Activated CD4-positive, alpha-beta T cell treated with anti-CD3 and anti-CD28 coated beads, Interleukin-2, Interleukin-4, amounts not matched to agents 100 ng/mL and 50 ng/mL, durations not matched to agents 16 hours and 8 hours (primary cell): Measurements from ENCODE around the gene SIL1.
A peak's percentile ranks its signal among the peaks of the same experiment; 100 is the strongest.
"Not testable (repeated sequence)": the region's sequence is repeated elsewhere in the genome, so short reads cannot be mapped to it uniquely, and the experiment has no call there.

Experiments
- DNase-seq: peaks from one replicate; pipeline ENCODE4 v3.0.0-alpha.2; 2020; ENCODE audit warnings: low spot score

Gene SIL1

DNA sequence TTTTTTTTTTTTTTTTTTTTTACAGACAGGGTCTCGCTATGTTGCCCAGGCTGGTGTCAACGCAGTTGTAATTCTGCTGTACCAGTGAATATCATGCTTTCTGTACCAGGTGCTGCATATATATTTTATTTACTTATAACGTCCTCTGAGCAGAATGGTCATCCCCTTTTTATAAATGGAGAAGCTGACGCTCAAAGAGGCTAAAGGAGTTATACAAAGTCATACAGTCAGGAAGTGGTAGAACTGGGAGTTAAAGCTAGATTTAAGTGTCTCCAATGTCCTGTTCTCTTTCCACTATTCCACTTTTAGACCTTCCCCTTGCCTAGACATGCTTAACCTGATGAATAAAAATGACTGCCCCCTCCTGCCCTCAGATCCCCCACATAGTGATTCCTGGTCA, 1.2 kb upstream of the SIL1 start:
- no peak for DNase-seq

DNA sequence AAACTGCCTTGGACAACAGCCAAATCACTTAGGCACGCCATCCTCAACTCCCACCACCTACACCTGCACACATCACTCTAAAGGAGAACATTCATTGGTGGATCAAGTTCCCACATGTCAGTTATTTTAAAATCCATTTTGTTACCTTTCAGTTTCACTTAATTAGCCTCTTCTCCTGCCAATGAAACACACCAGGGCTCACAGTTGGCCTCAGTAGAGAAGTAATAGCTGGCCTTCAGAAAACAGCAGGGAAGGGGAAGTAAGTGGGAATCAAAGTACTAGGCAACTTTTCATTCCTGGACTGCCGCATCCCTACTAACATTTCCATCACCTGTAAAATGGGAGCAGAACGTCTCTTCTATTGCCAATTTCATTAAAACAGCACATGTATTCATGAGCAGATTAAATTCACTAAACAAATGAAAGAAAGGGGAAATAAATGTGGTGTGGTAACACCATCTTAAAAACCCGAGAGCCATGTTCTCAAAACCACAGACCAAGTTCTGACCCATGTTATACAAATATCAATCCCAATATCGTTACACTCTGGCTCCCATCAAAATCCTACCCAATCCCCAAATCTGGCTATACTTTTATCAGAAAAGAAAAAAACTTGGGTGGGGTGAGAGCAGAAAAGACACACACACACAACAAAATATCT, 1.7 kb downstream of the SIL1 start:
- no peak for DNase-seq

DNA sequence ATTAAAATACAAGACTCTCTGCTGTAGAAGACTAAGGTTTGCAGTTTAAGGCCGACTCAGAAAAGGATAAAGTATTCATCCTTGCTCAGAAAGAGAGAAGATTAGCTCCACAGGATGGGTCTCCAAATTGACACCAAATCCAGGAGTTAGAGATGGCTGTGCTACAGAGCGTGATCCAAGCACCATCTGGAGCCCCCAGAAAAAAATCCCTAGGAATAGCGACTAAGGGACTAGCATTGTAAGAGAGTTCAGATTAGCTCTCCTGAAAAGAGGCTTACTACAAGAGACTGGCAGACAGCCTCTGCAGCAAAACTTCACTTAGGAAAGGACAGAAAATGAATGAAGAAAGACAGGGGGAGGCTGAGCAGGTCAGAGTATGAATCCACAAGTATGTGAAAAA, 3.7 kb downstream of the SIL1 start:
- no peak for DNase-seq

DNA sequence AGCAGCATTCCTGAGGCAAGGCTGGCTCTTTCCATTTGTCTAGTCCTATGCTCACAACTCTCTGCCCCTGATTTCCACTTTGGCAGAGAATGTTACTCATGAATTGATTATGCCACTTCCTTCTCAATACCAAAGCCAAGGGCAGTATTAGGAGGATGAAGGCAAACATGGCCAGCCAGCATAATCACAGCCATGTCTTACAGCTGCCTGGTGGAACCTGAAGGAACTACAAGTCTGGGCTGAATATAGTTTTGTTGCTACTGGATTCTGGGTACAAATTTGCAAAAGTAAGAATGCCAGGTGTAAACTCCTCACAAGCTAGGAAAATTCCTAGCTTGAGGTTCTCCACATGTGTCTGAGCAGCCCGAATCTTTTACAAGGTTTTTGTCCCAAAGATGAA, 4.2 kb downstream of the SIL1 start:
- peak; percentile 24 for DNase-seq

DNA sequence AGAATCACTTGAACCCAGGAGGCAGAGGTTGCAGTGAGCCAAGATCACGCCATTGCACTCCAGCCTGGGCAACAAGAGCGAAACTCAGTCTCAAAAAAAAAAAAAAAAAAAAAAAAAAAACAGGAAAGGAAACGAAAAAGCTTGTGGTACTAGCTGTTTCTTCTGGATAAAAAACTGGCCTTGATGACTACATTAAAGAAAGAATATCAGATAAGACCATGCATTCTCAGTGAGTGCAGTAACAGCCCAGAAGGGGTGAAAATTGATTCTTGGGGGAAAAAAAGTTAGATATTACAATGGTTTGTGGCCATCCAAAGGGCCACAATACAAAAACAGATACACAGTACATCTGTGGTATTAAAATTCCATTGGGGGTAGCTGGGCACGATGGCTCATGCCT, 5.3 kb downstream of the SIL1 start:
- DNase-seq: not testable (repeated sequence)

DNA sequence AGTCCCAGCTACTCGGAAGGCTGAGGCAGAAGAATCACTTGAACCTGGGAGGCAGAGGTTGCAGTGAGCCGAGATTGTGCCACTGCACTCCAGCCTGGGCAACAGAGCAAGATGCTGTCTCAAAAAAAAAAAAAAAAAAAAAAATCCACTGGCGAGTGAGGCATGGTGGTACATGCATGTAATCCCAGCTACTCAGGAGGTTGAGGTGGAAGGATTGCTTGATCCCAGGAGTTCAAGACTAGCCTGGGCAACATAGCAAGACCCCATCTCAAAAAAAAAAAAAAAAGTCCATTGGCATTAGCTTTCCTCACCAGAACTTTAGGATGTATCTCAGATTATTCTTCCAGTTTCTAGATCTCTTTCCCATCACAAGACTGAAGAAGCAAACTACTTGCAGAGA, 6.2 kb downstream of the SIL1 start:
- DNase-seq: not testable (repeated sequence)

DNA sequence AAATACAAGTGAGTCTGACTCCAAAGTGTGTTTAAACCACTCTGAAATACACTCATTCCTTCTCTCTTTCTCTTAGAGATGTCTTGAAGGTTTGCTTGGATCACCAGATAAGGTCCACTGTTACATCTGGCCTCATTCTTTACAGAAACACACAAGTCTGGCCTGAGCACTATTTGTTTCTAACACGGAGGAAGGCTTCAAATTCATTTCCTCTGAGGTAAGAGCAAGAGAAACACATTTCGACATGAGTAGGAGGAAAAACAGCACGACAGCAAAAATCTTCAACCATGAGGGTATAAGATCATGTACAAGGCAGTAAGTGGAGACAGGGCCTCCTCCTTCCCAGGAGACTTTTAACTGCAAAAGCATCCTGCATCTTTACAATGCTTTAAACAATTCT, 8.0 kb downstream of the SIL1 start:
- DNase-seq: no peak

DNA sequence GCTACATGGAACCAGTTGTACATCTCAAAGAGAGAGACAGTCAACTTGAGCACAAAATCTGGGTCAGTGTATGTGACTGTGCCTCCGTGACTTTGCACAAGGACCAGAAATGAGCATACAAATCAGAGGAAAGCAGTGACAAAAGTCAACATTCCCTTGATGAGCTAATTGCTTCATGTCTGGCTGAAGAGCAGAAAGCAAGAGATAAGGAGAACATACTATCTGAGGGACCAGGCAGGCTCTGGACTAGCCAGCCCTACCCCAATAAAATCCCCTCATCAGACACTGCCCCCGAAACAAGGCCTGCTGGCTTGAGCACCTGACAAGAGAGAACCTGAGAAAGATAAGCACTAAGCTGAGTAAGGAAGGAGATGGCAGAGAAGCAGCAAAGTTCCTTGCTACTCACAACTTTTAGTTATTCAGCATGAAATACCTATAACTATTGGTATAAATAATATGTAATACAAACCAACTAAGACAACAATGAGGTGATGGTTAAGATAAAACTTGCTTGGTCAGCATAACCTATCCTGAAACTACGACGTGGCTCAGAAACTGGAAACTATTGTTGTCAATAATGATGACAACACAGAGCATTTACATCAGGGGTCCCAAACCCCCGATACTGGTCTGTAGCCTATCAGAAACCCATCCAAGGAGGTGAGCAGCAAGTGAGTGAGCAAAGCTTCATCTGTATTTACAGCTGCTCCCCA, 9.5 kb downstream of the SIL1 start:
- no peak for DNase-seq

DNA sequence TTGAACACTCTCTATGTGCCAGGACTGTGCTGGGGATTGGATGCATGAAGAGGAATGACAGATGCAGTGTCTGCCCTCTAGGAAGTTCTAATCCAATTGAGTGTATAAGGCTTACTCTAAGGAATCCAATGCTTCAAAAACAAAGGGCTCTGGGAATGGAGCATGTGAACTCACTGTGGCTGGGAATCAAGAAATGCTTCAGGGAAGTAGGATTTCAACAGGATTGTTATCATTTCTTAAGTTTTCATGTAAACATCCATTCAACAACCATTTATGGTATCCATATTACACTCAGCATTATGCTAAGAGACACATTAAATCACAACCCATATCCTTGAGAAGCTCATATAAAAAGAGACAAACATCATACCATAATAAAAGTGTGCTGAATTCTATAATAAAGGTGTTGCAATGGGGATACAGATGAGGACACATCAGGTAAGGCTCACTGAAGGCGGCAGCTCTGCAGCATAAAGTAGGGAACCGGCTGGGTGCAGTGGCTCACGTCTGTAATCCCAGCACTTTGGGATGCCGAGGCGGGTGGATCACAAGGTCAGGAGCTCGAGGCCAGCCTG, 11.3 kb downstream of the SIL1 start:
- DNase-seq: no peak

DNA sequence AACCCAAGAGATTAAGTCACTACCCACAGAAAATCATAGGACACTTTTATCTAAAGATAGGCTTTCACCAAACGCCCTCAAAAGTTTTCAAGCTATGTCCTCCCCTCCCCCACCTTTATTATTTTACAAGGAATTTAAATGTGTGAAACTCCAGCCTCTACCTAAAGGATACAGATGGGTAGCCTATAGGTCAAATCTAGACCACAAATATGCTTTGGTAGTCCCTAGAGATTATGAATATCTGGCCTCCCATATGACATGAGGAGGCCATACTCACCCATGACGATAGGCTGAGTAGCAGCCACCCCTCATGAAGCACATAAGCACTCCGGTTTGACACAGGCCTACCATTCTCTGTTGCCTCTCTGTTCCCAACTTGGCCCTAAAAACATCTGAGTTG, 11.9 kb downstream of the SIL1 start:
- DNase-seq: no peak

DNA sequence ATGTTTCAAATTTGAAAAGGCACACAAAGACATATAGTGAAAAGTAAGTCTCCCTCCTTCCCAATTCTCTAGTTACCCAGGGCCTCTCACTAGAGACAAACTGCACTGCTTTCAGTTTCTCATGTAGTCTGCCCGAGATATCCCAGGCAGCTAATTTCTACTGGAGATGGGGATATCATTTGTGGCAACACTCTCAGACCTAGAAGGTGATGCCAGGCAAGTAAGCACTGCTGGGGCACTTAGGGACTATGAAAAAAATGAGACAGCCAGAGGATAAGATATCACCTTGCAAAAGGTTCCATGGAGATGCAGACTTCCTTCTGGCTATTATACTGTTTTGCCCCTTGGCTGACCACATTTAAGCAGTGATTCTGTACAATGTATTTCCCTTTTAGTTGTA, 12.6 kb downstream of the SIL1 start:
- no peak for DNase-seq

DNA sequence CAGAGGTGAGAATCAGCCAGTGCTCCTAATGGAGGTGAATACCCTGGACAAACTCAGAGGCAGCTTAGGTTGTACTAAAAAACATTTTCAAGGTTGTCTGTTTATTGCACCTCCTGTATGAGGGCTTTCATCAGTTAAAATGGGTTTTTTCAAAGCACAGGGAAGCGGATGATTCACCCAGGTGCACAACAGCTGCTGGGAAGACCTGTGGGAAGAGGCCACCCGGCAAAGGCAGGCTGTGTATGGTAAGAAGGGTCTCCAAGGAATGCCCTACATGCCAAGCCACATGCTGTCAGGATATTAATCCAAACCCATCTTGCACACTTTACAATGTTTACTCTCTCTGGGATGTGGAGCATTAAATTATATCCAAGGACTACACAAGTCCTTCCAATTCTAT, 14.7 kb downstream of the SIL1 start:
- no peak for DNase-seq

DNA sequence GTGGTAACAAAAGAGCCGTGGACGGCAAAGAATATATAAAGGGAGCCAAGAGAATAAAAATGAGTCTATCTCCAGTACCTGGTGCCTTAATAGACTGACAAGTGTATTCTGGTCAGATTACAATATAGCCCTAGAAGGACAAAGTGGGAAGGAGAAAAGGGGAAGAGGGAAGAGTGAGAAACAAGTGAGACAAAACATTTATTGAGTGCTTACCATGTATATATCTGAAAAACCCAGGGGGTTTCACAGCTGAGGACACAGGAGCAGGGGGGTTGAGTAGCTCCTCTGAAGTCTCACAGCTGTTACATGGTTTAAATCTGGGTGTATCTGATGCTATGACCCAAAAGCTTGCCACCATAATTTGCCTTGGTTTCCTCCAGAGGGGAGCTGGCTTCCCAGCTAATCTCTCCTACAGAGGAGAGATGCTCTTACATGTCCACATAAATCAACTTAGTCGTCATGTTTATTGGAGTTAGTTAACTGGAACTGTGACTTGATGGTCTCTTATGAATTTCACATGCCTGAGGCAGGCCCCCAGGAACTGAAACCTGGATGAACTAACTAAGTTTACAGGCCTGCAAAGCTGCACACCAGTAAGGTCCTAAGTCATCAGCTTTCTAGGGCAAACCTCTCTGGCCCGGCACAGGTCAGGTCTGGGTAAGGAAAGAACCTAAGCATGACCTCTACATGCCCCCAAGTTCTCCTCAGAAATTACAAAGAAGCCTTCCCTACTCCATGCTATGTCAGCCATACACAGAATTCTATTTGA, 15.5 kb downstream of the SIL1 start:
- no peak for DNase-seq

DNA sequence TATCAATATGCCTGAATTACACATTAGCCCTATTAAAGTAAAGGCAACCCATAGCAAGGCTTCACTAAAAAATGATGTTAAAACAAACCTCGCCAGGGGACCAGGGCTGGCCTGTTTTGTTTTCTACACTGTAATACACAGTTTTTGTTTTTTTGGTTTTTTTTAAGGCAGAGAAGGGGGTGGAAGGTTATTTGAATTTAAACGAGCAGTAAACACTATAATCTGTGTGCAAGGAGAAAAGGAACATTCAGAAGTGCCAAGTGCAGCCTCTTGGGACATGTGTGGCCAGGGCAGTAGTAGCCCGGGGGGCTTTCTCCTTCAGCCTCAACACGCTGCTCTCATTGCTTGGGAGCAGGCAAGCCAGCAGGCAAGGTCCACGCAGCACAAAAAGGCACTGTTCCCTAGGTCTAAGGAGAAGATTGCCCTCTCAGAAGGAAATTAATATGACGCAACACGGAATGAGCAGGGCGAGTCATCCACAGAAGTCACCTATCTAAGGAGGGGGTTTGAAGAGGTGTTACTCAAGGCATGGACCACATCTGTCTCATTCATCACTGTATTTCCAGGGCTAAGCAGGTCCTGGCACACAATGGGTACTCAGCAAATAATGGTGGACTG, 16.2 kb downstream of the SIL1 start:
- DNase-seq: no peak

DNA sequence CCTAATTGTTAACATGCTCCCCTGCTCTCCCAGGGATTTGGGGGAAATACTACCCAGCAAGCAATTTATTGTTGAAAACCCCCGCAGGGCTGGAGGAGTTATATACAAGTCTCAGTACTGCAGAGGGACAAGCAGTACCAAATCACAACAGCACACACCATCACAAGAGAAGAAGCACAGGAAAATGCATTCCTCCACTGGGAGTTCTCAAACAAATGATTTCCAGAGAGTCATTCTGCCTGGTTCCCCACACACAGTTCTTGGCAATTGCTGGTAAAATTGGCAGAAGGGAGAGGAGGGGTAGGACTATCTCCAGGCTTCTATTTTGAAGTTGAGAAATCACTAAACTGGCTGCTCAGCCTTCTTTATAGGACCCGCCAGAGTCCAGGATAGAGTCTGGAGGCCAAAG, 16.8 kb downstream of the SIL1 start:
- DNase-seq: no peak

DNA sequence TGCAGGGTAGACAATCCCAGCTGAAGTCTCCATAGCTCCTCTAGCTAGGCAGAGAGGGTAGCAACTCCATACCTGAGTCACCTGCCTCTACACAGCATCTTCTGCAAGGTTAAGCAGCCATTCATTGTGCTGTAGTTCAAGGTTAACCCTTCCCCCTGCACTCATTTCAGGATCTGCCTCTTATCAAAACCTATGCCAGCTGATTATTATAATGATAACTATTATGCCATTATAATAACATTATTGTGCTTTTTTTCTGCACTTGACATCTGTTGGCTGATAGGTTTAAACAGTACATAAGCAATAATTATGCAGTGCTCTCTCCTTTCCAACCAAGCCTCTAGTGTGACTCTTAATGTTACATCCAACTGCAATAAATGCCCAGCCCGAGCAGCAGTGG, 17.3 kb downstream of the SIL1 start:
- DNase-seq: no peak

DNA sequence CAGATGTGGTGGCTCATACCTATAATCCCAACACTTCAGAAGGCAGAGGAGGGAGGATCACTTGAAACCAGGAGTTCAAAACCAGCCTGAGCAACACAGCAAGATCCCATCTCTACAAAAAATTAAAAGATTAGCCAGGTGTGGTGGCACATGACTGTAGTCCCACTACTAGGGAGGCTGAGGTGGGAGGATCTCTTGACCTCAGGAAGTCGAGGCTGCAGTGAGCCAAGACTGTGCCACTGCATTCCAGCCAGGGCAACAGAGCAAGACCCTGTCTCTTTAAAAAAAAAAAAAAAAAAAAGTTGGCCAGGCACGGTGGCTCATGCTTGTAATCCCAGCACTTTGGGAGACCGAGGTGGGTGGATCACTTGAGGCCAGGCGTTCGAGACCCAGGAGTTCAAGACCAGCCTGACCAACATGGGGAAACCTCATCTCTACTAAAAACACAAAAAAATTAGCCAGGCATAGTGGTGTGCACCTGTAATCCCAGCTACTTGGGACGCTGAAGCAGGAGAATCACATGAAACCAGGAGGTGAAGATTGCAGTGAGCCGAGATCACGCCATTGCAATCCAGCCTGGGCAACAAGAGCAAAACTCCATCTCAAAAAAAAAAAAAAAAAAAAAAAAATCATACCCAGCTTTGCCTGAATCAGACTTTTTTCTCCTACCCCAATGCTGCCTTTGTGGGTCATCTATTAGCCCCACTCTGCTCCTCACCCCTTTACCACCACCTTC, 18.2 kb downstream of the SIL1 start:
- DNase-seq: not testable (repeated sequence)

DNA sequence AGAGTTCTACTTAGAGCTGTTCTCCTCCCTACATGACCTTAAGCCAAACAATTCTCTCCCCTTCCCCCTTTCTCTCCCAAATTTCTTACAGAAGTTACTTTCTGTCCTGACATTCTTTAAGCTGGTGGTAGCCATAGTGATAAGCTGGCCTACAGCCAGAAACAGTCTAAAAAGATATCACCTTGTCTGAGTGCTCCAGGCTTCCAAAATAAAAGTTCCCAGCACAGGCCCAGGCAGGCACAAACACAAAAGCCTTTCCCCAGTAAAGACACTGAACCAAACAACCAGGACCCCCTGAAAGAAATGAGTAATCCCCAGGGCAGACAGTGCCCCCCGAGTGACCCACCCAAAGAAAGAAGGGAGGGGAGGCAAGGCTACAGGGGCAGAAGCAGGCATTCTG, 19.2 kb downstream of the SIL1 start:
- DNase-seq: no peak

DNA sequence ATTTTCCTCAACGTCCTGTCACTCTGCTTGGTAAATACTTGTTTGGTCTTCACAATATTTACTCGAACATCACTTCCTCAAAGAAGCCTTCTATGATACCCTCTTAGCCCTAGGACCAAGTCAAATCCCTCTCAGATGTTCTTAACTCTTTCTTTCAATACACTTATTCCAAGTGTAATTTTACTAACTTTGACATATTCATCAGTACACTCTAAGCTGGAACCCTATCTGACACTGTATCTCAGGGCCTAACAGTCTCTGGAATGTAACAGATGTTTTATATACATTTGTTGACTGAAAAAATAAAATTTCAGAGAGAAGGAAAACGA, 19.6 kb downstream of the SIL1 start:
- no peak for DNase-seq

DNA sequence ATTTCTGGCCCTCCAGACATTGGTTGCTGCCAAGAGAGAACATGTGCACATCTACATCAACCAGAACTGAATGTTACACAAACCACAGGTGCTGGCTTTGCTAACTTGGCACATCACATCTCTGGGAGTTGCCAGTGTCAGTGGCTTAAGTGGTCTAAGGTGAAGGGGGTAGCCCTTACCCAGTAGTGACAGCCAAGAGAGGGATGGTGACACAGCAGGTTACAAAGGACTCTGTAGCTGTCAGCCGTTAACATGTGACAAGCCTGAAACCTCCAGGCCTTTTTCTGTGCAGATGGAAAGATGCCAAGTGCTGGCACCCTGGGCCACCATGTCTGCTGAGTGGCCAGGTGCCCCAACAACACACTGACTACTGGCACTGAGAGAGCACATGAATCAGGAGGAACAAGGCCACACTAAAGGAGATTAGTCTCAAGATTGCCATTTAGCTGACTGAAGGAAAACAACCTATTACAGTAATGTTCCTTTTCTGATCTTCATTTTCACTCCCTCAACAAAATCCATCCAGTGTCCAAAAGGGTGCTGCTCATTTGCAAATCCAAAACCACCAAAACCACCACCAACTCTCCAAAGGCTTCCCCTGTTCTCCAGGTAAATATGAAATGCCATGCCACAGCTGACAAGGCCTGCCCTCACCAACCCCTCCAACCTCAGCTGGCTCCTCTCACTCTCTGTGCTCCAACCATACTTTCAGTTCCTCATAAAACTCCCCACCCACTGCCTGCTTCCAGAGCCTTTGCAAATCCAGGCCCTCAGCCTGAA, 20.2 kb downstream of the SIL1 start:
- no peak for DNase-seq

DNA sequence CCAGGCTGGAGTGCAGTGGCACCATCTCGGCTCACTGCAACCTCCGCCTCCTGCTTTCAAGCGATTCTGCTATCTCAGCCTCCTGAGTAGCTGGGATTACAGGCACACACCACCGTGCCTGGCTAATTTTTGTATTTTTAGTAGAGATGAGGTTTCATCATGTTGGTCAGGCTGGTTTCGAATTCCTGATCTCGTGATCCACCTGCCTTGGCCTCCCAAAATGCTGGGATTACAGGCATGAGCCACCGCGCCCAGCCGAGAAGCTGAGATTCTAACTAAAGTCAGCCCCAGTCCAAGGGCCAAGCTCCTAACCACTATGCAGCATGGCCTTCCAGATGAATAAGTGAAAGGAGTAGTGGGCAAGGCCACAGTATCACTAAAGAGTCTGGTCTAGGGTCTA, 20.9 kb downstream of the SIL1 start:
- DNase-seq: not testable (repeated sequence)
